ENCODE data around the gene RNF141. TPM values are rescaled to one million over a fixed set of nuclear protein-coding genes. Genes with fewer than 3 reads are reported as not detected.

RNF141 gene
- total RNA-seq, 1 donor from 2014 or later: 30.0 TPM

Other genes starting within 250 kb of the RNF141 start
- gene SBF2, start 247.0 kb downstream of the RNF141 start, total RNA-seq: 65.2 and 80.0 TPM in 2 replicates
- 239 and 244 TPM in 2 replicates for gene ADM, start 236.1 kb downstream of the RNF141 start, total RNA-seq
- gene AMPD3, start 85.9 kb downstream of the RNF141 start, total RNA-seq: 5.3 and 6.2 TPM in 2 replicates
- 1.5 and 2.1 TPM in 2 replicates for gene LYVE1, start 27.5 kb upstream of the RNF141 start, total RNA-seq
- gene IRAG1, start 152.6 kb upstream of the RNF141 start, total RNA-seq: 22.2 and 24.0 TPM in 2 replicates
- gene CTR9, start 210.1 kb upstream of the RNF141 start, total RNA-seq: 27.7 and 28.0 TPM in 2 replicates